ENCODE results near the gene PHAX.
"Not testable (repeated sequence)": the region's sequence is repeated elsewhere in the genome, so short reads cannot be mapped to it uniquely, and the experiment has no call there.

The PHAX gene

DNA sequence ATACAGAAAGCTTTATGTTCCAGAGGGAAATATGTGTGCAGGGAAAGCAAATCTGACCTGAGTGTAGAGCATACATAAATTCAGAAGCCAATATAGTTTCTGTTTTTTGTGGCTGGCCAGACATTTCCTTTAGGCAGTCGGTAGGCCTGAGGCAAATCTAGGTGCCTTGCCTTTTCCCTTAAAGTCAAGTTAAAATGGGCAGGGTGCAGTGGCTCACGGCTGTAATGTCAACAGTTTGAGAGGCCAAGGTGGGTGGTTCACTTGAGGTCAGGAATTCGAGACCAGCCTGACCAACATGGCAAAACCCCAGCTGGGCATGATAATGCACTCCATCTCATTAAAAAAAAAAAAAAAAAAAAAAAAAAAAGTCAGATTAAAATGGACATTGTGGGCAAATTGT lies 31.2 kb downstream of the PHAX start:
- Mint-ChIP-seq H3K4me1 (no peaks in the 10 kb centered on the region), H3K27ac (no peak overlapping the region), H3K9me3 (no peaks in the 10 kb centered on the region), H3K36me3 (peaks cover 12% of the 10 kb centered on the region), H3K4me3 (no peak overlapping the region)
- ATAC-seq (no peak), DNase-seq (ENCODE audit: low spot score in 2 of 2) (no peak)

DNA sequence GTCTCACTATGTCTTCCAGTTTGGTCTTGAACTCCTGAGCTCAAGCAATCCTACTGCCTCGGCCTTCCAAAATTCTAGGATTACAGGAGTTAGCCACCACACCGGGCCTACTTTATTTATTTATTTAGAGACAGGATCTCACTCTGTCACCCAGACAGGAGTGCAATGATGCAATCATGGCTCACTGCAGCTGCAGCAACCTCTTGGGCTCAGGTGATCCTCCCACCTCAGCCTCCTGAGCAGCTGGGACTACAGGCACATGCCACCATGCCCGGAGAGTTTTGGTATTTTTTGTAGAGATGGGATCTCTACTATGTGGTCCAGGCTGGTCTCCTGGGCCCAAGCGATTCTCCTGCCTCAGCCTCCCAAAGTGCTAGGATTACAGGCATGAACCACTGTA lies 32.8 kb downstream of the PHAX start:
- DNase-seq (ENCODE audit: low spot score in 2 of 2) (no peak), ATAC-seq (no peak)
- Mint-ChIP-seq H3K4me3 (no peak overlapping the region), H3K36me3 (no peaks in the 10 kb centered on the region), H3K4me1 (no peaks in the 10 kb centered on the region), H3K27ac (no peak overlapping the region), H3K9me3 (no peaks in the 10 kb centered on the region)

- no peaks in the 10 kb centered on the region for H3K9me3 Mint-ChIP-seq
- ATAC-seq = no peak
- no peaks in the 10 kb centered on the region for H3K4me1 Mint-ChIP-seq
- H3K4me3 Mint-ChIP-seq = no peak overlapping the region
- no peaks in the 10 kb centered on the region for H3K36me3 Mint-ChIP-seq
- DNase-seq (ENCODE audit: low spot score in 2 of 2) = no peak
- no peak overlapping the region for H3K27ac Mint-ChIP-seq
Measured at GRCh38 chr5:126635585-126635984, 34.8 kb downstream of the PHAX start.

- DNase-seq (ENCODE audit: low spot score in 2 of 2) = no peak
- H3K27ac Mint-ChIP-seq = no peak overlapping the region
- H3K9me3 Mint-ChIP-seq = no peaks in the 10 kb centered on the region
- no peaks in the 10 kb centered on the region for H3K4me1 Mint-ChIP-seq
- no peaks in the 10 kb centered on the region for H3K36me3 Mint-ChIP-seq
- no peak for ATAC-seq
- H3K4me3 Mint-ChIP-seq = no peak overlapping the region
Measured at GRCh38 chr5:126636956-126637355, 36.2 kb downstream of the PHAX start.

DNA sequence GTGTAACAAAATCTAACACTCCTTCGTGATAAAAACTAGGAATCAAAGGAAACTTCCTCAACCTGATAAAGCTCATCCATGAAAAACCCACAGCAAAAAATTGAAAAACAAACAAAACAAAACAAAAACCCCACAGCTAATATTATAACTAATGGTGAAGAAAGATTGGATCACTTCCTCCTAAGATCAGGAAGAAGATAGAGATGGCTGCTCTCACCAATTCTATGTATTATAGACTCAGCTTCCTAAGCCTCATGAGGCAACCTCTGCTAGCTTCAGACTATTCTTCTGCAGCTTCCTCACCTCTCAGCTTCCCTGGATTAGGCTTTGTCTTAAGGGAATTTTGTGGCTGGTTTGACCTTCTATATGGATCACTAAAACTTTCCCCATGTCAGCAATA lies 40.1 kb downstream of the PHAX start:
- DNase-seq (ENCODE audit: low spot score in 2 of 2) (no peak), ATAC-seq (no peak)
- Mint-ChIP-seq H3K27ac (no peak overlapping the region), H3K4me1 (no peaks in the 10 kb centered on the region), H3K4me3 (no peak overlapping the region), H3K9me3 (peaks cover 5% of the 10 kb centered on the region), H3K36me3 (no peaks in the 10 kb centered on the region)

DNA sequence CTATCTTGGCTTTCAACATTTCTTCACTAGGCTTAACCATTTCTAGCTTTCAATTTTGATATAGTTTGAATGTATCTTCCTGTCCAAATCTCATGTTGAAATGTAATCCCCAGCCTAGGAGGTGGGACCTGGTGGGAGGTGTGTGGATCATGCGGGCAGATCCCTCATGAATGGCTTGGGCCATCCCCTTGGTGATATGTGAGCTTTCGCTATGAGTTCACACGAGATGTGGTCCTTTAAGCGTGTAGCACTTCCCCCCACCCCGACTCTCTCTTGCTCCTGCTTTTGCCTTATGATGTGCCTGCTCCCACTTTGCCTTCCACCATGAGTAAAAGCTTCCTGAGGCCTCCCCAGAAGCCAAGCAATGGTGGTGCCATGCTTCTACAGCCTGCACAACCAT lies 40.6 kb downstream of the PHAX start:
- H3K4me3 Mint-ChIP-seq = no peak overlapping the region
- no peak overlapping the region for H3K27ac Mint-ChIP-seq
- H3K9me3 Mint-ChIP-seq = peaks cover 5% of the 10 kb centered on the region
- H3K36me3 Mint-ChIP-seq = no peaks in the 10 kb centered on the region
- no peak for ATAC-seq
- no peaks in the 10 kb centered on the region for H3K4me1 Mint-ChIP-seq
- DNase-seq (ENCODE audit: low spot score in 2 of 2) = no peak

GRCh38 chr5:126645132-126645531 lies 44.4 kb downstream of the PHAX start:
- Mint-ChIP-seq H3K36me3 (no peaks in the 10 kb centered on the region), H3K4me1 (no peaks in the 10 kb centered on the region), H3K27ac (no peak overlapping the region), H3K4me3 (no peak overlapping the region), H3K9me3 (peaks cover 5% of the 10 kb centered on the region)
- ATAC-seq (no peak), DNase-seq (ENCODE audit: low spot score in 2 of 2) (no peak)

GRCh38 chr5:126647071-126647470 lies 46.3 kb downstream of the PHAX start:
- Mint-ChIP-seq H3K4me3 (no peak overlapping the region), H3K4me1 (no peaks in the 10 kb centered on the region), H3K27ac (no peak overlapping the region), H3K9me3 (peaks cover 5% of the 10 kb centered on the region), H3K36me3 (no peaks in the 10 kb centered on the region)
- ATAC-seq (no peak), DNase-seq (ENCODE audit: low spot score in 2 of 2) (no peak)

DNA sequence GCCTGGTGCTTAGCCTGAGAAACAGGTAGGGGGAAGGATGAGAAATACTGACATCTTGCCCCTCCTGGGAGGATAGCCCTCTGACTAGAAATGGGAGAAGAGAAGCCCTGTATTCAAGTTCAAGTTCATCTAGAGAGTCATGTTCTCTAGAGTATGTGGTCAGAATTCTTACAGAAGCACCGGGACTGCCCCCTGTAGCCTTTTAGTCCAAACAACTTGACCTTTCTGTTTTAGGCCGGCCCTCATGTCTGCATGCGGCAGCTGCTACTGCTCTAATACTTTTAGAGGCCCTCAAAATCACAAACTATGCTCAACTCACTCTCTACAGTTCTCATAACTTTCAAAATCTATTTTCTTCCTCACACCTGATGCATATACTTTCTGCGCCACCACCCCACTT lies 47.7 kb downstream of the PHAX start:
- H3K9me3 Mint-ChIP-seq = peaks cover 5% of the 10 kb centered on the region
- ATAC-seq (no peak), DNase-seq (ENCODE audit: low spot score in 2 of 2) (no peak)
- H3K4me3 Mint-ChIP-seq = no peak overlapping the region
- H3K4me1 Mint-ChIP-seq = no peaks in the 10 kb centered on the region
- no peak overlapping the region for H3K27ac Mint-ChIP-seq
- no peaks in the 10 kb centered on the region for H3K36me3 Mint-ChIP-seq

- DNase-seq (ENCODE audit: low spot score in 2 of 2); H3K4me3 Mint-ChIP-seq; H3K4me1 Mint-ChIP-seq; ATAC-seq; H3K36me3 Mint-ChIP-seq; H3K27ac Mint-ChIP-seq; H3K9me3 Mint-ChIP-seq: not testable (repeated sequence)
Measured at GRCh38 chr5:126649057-126649456, 48.3 kb downstream of the PHAX start.

- not testable (repeated sequence) for H3K4me1 Mint-ChIP-seq; ATAC-seq; H3K36me3 Mint-ChIP-seq; H3K4me3 Mint-ChIP-seq; H3K9me3 Mint-ChIP-seq; DNase-seq (ENCODE audit: low spot score in 2 of 2); H3K27ac Mint-ChIP-seq
Measured at GRCh38 chr5:126649709-126650108, 49.0 kb downstream of the PHAX start.

DNA sequence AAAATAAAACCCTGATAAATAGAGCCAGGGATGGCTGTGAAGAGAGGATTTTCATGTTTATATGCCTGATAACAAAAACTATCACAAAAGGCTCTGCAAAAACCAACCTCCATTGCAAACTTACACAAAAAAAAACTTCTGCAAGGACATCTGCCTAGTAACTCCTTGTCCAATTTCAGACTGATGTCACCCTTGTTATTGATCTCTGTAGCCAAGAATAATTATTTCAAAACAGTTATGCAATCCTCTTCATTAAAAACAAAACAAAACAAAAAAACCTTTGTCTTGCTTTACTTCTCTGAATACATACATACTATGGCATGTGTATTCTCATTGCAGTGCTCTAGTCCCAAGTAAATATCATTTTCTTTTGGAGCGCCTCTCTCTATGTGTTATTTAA lies 49.7 kb downstream of the PHAX start:
- Mint-ChIP-seq H3K36me3 (no peaks in the 10 kb centered on the region), H3K27ac (no peak overlapping the region), H3K9me3 (peaks cover 1% of the 10 kb centered on the region), H3K4me1 (no peaks in the 10 kb centered on the region), H3K4me3 (no peak overlapping the region)
- DNase-seq (ENCODE audit: low spot score in 2 of 2) (no peak), ATAC-seq (no peak)

GRCh38 chr5:126651013-126651577 lies 50.3 kb downstream of the PHAX start:
- no peak overlapping the region for H3K27ac Mint-ChIP-seq
- H3K9me3 Mint-ChIP-seq = no peaks in the 10 kb centered on the region
- no peak for ATAC-seq
- no peaks in the 10 kb centered on the region for H3K4me1 Mint-ChIP-seq
- no peak for DNase-seq (ENCODE audit: low spot score in 2 of 2)
- H3K36me3 Mint-ChIP-seq = no peaks in the 10 kb centered on the region
- H3K4me3 Mint-ChIP-seq = no peak overlapping the region

GRCh38 chr5:126656401-126657007 lies 55.8 kb downstream of the PHAX start:
- no peak overlapping the region for H3K4me3 Mint-ChIP-seq
- no peaks in the 10 kb centered on the region for H3K9me3 Mint-ChIP-seq
- H3K27ac Mint-ChIP-seq = no peak overlapping the region
- no peak for DNase-seq (ENCODE audit: low spot score in 2 of 2)
- peaks cover 6% of the 10 kb centered on the region for H3K4me1 Mint-ChIP-seq
- no peaks in the 10 kb centered on the region for H3K36me3 Mint-ChIP-seq
- ATAC-seq = no peak

- ATAC-seq = no peak
- no peak overlapping the region for H3K27ac Mint-ChIP-seq
- DNase-seq (ENCODE audit: low spot score in 2 of 2) = no peak
- H3K4me3 Mint-ChIP-seq = no peak overlapping the region
- H3K36me3 Mint-ChIP-seq = no peaks in the 10 kb centered on the region
- H3K4me1 Mint-ChIP-seq = peaks cover 6% of the 10 kb centered on the region
- H3K9me3 Mint-ChIP-seq = no peaks in the 10 kb centered on the region
Measured at GRCh38 chr5:126658561-126658960, 57.8 kb downstream of the PHAX start.

DNA sequence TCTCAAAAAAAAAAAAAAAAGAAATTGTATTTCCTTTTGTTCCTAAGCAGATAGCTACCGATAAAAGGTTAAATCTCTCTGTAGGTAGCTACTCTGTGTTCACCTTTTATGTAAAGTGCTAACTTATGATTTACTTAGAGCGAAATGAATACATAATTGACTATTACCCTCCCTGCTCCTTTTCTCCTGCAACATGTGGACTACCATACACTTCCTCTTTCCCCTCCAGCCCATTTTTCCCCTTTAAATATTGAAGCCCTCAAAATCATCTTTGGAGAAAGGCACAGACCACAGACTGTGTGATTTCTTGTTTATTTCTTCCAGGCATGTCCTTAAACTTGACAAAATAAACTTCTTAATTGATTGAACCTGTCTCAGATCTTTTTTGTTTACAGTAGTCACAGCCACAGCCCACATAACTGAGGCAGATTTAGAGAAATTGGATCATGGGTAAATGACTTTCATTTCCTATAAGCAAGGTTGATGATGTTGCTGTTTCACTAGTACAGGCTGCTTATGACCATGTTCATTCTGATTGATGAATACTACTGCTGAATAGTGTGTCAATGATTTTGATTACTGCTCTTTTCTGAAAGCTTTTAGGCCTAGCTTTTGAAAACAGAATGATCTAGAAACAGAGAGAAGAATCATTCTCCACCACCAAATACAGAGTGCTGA lies 59.2 kb downstream of the PHAX start:
- no peaks in the 10 kb centered on the region for H3K9me3 Mint-ChIP-seq
- no peak overlapping the region for H3K4me3 Mint-ChIP-seq
- peak; percentile 81 for ATAC-seq
- H3K4me1 Mint-ChIP-seq = peaks cover 6% of the 10 kb centered on the region
- H3K36me3 Mint-ChIP-seq = no peaks in the 10 kb centered on the region
- no peak for DNase-seq (ENCODE audit: low spot score in 2 of 2)
- H3K27ac Mint-ChIP-seq = peak overlapping the region; percentile 23
